GM21825 (cell line): ENCODE results near the gene DRG1.
A peak's percentile ranks its signal among the peaks of the same experiment; 100 is the strongest.
"Not testable (repeated sequence)": the region's sequence is repeated elsewhere in the genome, so short reads cannot be mapped to it uniquely, and the experiment has no call there.

Experiments
- ATAC-seq: cut with Tn5 transposase; IDR thresholded peaks from one replicate; pipeline ENCODE4 v1.9.1; 2021; ENCODE audit warnings: mild to moderate bottlenecking, moderate library complexity; ENCODE audit not compliant: unreplicated experiment

DRG1 gene, protein sequence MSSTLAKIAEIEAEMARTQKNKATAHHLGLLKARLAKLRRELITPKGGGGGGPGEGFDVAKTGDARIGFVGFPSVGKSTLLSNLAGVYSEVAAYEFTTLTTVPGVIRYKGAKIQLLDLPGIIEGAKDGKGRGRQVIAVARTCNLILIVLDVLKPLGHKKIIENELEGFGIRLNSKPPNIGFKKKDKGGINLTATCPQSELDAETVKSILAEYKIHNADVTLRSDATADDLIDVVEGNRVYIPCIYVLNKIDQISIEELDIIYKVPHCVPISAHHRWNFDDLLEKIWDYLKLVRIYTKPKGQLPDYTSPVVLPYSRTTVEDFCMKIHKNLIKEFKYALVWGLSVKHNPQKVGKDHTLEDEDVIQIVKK

GRCh38 chr22:31399211-31400022 is at the start of gene DRG1:
DRG1 (plus strand) TSS chr22:31399604; CDS start chr22:31399684, 80 bp downstream.
- peak; percentile 91 for ATAC-seq

GRCh38 chr22:31349960-31350359 is 49.4 kb upstream of the DRG1 start:
- no peak for ATAC-seq

DNA sequence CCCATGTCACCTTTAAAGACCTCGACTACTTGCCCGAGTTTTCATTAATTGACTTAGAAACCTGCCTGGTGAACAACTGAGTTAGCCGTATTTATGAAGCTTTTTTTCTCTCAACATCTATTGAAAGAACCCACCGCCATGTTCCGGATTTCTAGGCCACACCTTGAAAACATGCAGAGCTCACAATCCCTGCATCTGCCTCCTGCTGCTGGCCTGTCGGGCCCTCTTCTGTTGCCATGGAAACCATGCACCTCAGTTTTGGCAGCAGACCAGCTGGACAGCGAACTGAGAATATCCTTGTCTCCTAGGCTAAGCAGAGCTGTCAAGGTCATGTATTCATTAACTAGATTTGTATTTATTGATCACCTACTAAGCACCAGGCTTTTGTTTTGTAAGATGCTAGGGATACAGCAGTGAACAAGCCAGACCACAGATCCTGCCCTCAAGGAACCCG is 49.0 kb upstream of the DRG1 start:
- no peak for ATAC-seq

GRCh38 chr22:31354515-31354914 is 44.9 kb upstream of the DRG1 start:
- ATAC-seq: no peak

DNA sequence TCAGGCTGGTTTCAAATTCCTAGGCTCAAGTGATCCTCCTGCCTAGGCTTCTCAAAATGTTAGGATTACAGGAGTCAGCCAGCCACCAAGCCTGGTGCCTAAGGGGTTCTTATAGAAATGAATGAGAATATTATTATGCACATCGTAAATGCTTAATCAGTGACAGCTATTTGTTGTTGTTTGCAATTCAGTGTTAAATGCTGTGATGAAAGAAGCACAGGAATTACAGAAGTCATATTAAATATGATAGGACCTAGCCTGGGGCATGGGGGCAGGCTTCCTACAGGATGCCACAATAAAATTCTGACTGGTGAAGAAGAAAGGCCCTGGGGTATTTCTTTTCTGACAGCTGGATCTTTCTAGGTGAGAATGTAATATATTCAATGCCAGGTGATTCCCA is 39.4 kb upstream of the DRG1 start:
- ATAC-seq: no peak

- no peak for ATAC-seq
Measured at GRCh38 chr22:31361743-31362142, 37.7 kb upstream of the DRG1 start.

DNA sequence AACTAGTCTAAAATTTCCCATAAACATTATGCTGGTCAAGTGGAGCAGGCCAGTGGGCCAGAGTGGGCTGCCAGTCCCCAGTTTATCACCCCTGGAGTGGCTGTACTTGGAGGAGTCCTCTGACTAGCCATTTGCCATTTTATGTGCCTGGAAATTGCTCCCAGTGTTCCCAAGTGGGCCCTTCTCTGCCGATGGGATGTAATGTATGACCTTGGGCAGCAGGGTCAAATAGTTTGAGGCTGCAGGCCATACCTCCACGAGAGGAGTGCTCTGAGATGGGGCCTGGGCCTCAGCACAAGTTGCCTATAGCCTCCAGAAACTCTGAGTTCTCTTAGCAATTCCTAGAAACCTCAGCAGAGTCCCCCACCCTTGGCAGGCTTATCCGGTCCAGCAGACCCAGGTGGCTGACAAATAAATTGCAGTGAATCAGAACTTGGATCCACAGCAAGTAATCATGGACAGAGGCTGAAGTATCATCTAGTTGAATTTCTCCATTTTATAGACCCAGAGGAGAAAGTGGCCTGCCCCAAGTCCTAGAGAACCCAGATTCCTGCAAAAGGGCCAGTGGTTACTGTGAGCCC is 35.4 kb upstream of the DRG1 start:
- no peak for ATAC-seq

DNA sequence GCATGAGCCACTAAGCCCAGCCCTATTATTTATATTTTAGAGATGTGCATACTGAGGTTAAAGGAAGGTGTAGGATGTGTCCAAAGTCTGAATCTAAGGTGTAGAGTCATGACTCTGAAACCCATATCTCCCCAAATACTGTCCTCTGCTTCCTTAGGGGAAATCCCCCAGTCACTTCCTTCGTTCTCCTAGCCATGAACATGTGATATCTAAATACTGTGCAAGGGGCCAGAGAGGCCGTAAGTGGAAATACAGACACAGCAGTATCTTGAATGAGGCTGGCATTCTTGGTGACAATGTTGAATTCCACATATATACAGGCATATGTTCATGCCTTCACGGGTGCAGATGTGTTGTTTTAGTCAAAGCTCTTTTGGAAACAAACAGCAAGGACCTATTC is 32.0 kb upstream of the DRG1 start:
- no peak for ATAC-seq

GRCh38 chr22:31377612-31378011 is 21.8 kb upstream of the DRG1 start:
- no peak for ATAC-seq

- no peak for ATAC-seq
Measured at GRCh38 chr22:31378123-31378522, 21.3 kb upstream of the DRG1 start.

DNA sequence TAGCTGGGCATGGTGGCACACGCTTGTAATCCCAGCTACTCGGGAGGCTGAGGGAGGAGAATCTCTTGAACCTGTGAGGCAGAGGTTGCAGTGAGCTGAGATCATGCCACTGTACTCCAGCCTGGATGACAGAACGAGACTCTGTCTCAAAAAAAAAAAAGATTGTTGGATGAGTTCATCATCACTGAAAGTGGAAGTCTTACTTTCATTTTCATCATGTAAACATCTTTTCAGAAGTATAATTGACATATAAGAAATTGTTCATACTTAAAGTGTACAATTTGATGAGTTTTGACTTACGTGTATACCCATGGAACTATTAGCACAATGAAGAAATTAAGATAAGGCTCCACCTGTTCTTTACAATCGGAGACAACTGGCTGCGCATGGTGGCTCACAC is 20.8 kb upstream of the DRG1 start:
- not testable (repeated sequence) for ATAC-seq

GRCh38 chr22:31393893-31394292 is 5.5 kb upstream of the DRG1 start:
- ATAC-seq: no peak

- ATAC-seq: no peak
Measured at GRCh38 chr22:31394326-31394725, 5.1 kb upstream of the DRG1 start.

- ATAC-seq: no peak
Measured at GRCh38 chr22:31398231-31398630, 1.2 kb upstream of the DRG1 start.

DNA sequence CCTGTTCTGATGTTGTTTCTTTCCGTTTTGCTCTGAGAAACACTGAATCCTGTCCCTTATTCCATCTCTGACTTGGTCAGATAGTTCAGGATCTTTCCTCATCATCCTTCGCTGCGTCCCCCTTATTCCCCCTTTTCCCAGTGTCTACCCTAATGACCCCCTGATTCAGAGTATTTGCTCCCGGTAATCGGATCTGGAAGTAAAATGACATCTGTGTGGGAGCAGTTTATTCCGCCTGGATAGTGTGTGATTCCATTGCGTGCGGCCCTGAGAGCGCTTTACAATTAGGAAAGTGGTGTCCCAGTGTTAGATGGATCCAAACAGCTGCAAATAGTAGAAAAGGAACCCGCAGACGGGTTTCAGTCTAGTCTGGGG is 606 bp downstream of the DRG1 start:
- no peak for ATAC-seq

- not testable (repeated sequence) for ATAC-seq
Measured at GRCh38 chr22:31402350-31402749, 2.9 kb downstream of the DRG1 start.

DNA sequence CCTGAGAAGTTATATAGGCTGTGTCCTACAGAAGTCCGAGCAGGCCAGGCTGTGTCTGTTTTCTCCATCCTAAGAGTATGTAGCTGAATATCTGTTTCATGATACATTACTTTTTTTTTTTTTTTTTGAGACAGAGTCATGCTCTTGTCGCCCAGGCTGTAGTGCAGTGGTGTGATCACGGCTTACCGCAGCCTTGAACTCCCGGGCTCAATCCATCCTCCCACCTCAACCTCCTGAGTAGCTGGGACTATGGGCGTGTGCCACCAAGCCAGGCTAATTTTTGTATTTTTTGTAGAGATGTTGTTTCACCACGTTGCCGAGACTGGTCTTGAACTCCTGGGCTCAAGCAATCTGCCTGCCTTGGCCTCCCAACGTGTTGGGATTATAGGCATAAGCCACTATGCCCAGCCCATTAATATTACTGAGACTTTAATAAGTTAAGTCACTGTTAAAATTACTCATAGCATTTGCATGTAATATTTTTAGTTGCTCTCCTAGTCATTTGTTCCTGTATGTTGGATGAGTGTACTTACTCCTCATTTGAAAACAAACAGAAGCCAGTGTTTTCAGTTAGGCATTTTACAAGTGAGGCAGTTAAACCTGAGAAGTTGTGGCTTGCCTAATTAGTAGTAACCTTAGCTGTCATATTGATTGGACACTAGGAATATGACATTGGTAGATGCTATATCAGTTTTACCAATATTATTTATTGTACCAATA is 26.1 kb downstream of the DRG1 start:
- ATAC-seq: no peak

GRCh38 chr22:31431950-31432349 is 32.5 kb downstream of the DRG1 start:
- ATAC-seq: no peak

DNA sequence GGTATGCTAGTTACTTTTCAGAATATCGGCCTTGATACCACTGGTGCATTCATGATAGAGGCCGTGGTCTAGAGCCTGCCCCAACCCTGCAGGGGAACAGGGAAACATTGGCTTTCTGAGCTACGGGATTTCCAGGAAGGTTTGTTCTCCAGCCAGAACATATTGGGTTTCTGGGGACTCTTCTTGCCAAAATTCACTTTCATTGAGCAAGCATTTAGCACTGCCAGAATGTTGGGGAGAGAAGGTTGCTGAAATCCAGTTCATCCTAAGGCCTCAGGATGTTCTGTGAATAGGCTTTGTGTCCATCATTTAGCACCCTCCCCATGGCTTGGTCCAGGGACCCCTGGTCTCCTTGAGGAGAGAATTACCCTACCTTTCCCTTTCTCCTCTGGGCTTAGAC is 36.7 kb downstream of the DRG1 start:
- ATAC-seq: no peak

- ATAC-seq: no peak
Measured at GRCh38 chr22:31439808-31440207, 40.4 kb downstream of the DRG1 start.

DNA sequence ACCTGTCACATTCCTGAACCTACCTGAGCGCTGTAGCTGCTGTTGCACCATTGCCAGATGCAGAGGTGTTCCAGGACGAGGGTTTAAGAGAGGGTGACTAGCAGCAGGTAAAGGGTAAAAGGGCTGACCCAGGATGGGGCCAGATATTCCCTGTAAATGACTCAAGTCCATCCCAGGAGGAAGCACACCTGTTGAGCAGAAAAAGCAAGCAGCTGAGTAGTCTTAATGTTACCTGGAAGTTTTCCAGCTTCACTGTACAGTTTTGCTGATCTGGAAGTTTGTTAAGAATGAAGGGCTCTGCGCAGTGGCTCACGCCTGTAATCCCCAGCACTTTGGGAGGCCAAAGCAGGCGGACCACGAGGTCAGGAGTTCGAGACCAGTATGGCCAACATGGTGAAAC is 41.3 kb downstream of the DRG1 start:
- ATAC-seq: no peak
